IMR-90 (cell line): Measurements from ENCODE around the gene RTL5. TPM values are rescaled to one million over a fixed set of nuclear protein-coding genes. Genes with fewer than 3 reads are reported as not detected.

Experiments used
- ATAC-seq: fragments of 200-7000 bp; cut with Tn5 transposase; 2 replicates; pipeline ENCODE4 v1.9.1; 2020; ENCODE audit warnings: low read depth, mild to moderate bottlenecking, moderate library complexity
- BruUV-seq: library from RNA; stranded (reverse); fragments of 400-500 nt; replicated peaks from 2 replicates; lab custom pipeline; 2021; lab: Mats Ljungman, UMichigan
- CTCF ChIA-PET: fragments of 300-600 bp; formaldehyde crosslinking; extraction: SDS; loops from one replicate; lab custom pipeline; 2021; ENCODE audit warnings: antibody characterized with exemption; lab: Yijun Ruan, JAX
- POLR2A ChIA-PET: fragments of 300-600 bp; sonication (Branson Sonifier 250); formaldehyde crosslinking; loops from one replicate; lab custom pipeline; 2022; ENCODE audit warnings: antibody characterized with exemption; ENCODE audit not compliant: unreplicated experiment; lab: Charles Lee
- DNase-seq: peaks from one replicate; pipeline ENCODE4 v3.0.0; 2013
- H2AFZ ChIP-seq: replicated peaks from 2 replicates; pipeline ENCODE3; 2013; ENCODE audit warnings: low read length, mild to moderate bottlenecking; ENCODE audit not compliant: poor library complexity
- H2AK5ac ChIP-seq: 2 replicates; pipeline ENCODE4 v1.6.1; 2013; ENCODE audit warnings: low read depth, low read length, inconsistent platforms
- H2AK9ac ChIP-seq: replicated peaks from 2 replicates; pipeline ENCODE3; 2013; ENCODE audit warnings: mild to moderate bottlenecking, low read depth, low read length, moderate library complexity; ENCODE audit not compliant: poor library complexity
- H2BK120ac ChIP-seq: 2 replicates; pipeline ENCODE4 v1.6.1; 2013; ENCODE audit warnings: low read depth, low read length, inconsistent platforms
- H2BK15ac ChIP-seq: 3 replicates; pipeline ENCODE4 v1.6.1; 2013; ENCODE audit warnings: low read depth, low read length, inconsistent platforms
- H2BK20ac ChIP-seq: 2 replicates; pipeline ENCODE4 v1.6.1; 2013; ENCODE audit warnings: low read depth, mild to moderate bottlenecking, inconsistent platforms, low read length, moderate library complexity
- H2BK5ac ChIP-seq: 2 replicates; pipeline ENCODE4 v1.6.1; 2013; ENCODE audit warnings: mild to moderate bottlenecking, low read depth, low read length, inconsistent platforms; ENCODE audit not compliant: poor library complexity, severe bottlenecking
- H3K14ac ChIP-seq: replicated peaks from 2 replicates; pipeline ENCODE4 v1.6.1; 2013; ENCODE audit warnings: low read depth, low read length, inconsistent platforms
- H3K18ac ChIP-seq: 2 replicates; pipeline ENCODE4 v1.6.1; 2013; ENCODE audit warnings: low read depth, low read length, control low read depth
- H3K23ac ChIP-seq: 2 replicates; pipeline ENCODE4 v1.6.1; 2013; ENCODE audit warnings: low read depth, low read length, inconsistent platforms
- H3K27ac ChIP-seq: 2 replicates; pipeline ENCODE4 v1.5.1; 2013; ENCODE audit warnings: mild to moderate bottlenecking, control low read depth, low read length; ENCODE audit not compliant: insufficient read depth
- H3K27me3 ChIP-seq: 2 replicates; pipeline ENCODE4 v1.6.1; 2013; ENCODE audit warnings: low read length; ENCODE audit not compliant: control insufficient read depth, insufficient read depth
- H3K36me3 ChIP-seq: 2 replicates; pipeline ENCODE4 v1.6.1; 2013; ENCODE audit warnings: low read length, mixed read lengths; ENCODE audit not compliant: control insufficient read depth, insufficient read depth
- H3K4ac ChIP-seq: 2 replicates; pipeline ENCODE4 v1.6.1; 2013; ENCODE audit warnings: low read depth, low read length, inconsistent platforms
- H3K4me1 ChIP-seq: 2 replicates; pipeline ENCODE4 v1.6.1; 2013; ENCODE audit warnings: low read length, mixed read lengths; ENCODE audit not compliant: control insufficient read depth, insufficient read depth
- H3K4me2 ChIP-seq: 2 replicates; pipeline ENCODE4 v1.6.1; 2013; ENCODE audit warnings: low read depth, mild to moderate bottlenecking, control low read depth, low read length, moderate library complexity
- H3K4me3 ChIP-seq: 2 replicates; pipeline ENCODE4 v1.5.1; 2013; ENCODE audit warnings: low read depth, mild to moderate bottlenecking, control low read depth, low read length, moderate library complexity; ENCODE audit not compliant: insufficient read depth
- H3K56ac ChIP-seq: 2 replicates; pipeline ENCODE4 v1.6.1; 2013; ENCODE audit warnings: low read length, inconsistent platforms; ENCODE audit not compliant: insufficient read depth; ENCODE audit errors: extremely low read depth
- H3K79me1 ChIP-seq, 2 experiments: 2 replicates each; pipeline ENCODE4 v1.6.1; 2013; ENCODE audit warnings: low read length in 2 of 2, inconsistent platforms in 1 of 2, low read depth in 1 of 2
- H3K9ac ChIP-seq: 2 replicates; pipeline ENCODE4 v1.6.1; 2013; ENCODE audit warnings: low read depth, low read length, control low read depth
- H3K9me1 ChIP-seq: 2 replicates; pipeline ENCODE4 v1.6.1; 2013; ENCODE audit warnings: low read length, inconsistent platforms; ENCODE audit not compliant: insufficient read depth
- H3K9me3 ChIP-seq: 2 replicates; pipeline ENCODE4 v1.6.1; 2013; ENCODE audit warnings: low read length; ENCODE audit not compliant: control insufficient read depth, insufficient read depth
- H4K20me1 ChIP-seq: 2 replicates; pipeline ENCODE4 v1.6.1; 2013; ENCODE audit warnings: low read length, inconsistent platforms; ENCODE audit not compliant: insufficient read depth
- H4K5ac ChIP-seq: 2 replicates; pipeline ENCODE4 v1.6.1; 2013; ENCODE audit warnings: mild to moderate bottlenecking, low read depth, low read length, control low read depth
- H4K8ac ChIP-seq, 2 experiments: 2 replicates each; pipeline ENCODE4 v1.6.1; 2013; ENCODE audit warnings: low read depth in 2 of 2, low read length in 2 of 2, control low read depth in 1 of 2, inconsistent platforms in 1 of 2
- H4K91ac ChIP-seq: 2 replicates; pipeline ENCODE4 v1.6.1; 2013; ENCODE audit warnings: low read depth, low read length, inconsistent platforms; ENCODE audit not compliant: insufficient read depth
- CTCF ChIP-seq: conservative IDR thresholded peaks from 2 replicates; pipeline ENCODE4 v1.5.1; 2012; ENCODE audit warnings: mild to moderate bottlenecking, low read depth, low read length, improper control_type of control experiment
- MAZ ChIP-seq: IDR thresholded peaks from 2 replicates; pipeline ENCODE4 v1.6.1; 2012; ENCODE audit warnings: low read depth, mild to moderate bottlenecking, low read length, improper control_type of control experiment, moderate library complexity, borderline replicate concordance
- POLR2A ChIP-seq: IDR thresholded peaks from 2 replicates; pipeline ENCODE4 v1.6.1; 2012; ENCODE audit warnings: mild to moderate bottlenecking, low read depth, low read length
- RAD21 ChIP-seq: IDR thresholded peaks from 2 replicates; pipeline ENCODE4 v1.6.1; 2012; ENCODE audit warnings: low read length, improper control_type of control experiment
- WGBS, 2 experiments: methylation state at CpG; one replicate each; pipeline versions ENCODE4 v1.1.5 to v1.1.7; 2013; ENCODE audit warnings: missing lambda C conversion rate in 2 of 2; ENCODE audit not compliant: insufficient read length in 1 of 2; ENCODE audit errors: extremely low coverage in 2 of 2; 5-methylcytosine and 5-hydroxymethylcytosine counted together
- dilution Hi-C: fragments of 300-500 bp; cut with HindIII; formaldehyde crosslinking; loops from one replicate; pipeline ENCODE4 v1.14.3; 2018; ENCODE audit warnings: low sequenced_read_pairs; ENCODE audit not compliant: unreplicated experiment
- in situ Hi-C: fragments of 300-500 bp; cut with MboI; formaldehyde crosslinking; loops from 3 replicates; pipeline ENCODE4 v1.14.3; 2019; ENCODE audit warnings: low sequenced_read_pairs, inconsistent platforms, mixed read lengths
- intact Hi-C: fragments of 100-400 bp; cut with micrococcal nuclease; formaldehyde crosslinking; loops from 2 replicates; pipeline ENCODE4 v1.10.0; 2022
- polyA plus RNA-seq, 3 experiments: library from polyadenylated mRNA; depleted of rRNA; stranded (reverse); fragments of >200 nt; gene quantifications; 2 replicates each; pipeline ENCODE4 v1.2.3, GENCODE V29; 2012; ENCODE audit warnings: low replicate concordance in 1 of 3
- total RNA-seq: library from RNA; depleted of rRNA; stranded (reverse); fragments of >200 nt; gene quantifications from 2 replicates; pipeline ENCODE4 v1.2.3, GENCODE V29; 2012
- TF ChIP-seq, protein P1 (sequence below): fragments of 150-350 bp; IDR thresholded peaks from 2 replicates; pipeline ENCODE4 v1.6.1; 2017; ENCODE audit warnings: mild to moderate bottlenecking, antibody characterized with exemption, low read length, low read depth

Gene RTL5
- total and polyA plus RNA-seq, 2 of the 4 experiments (the other 2 are of a cell fraction), result 0.90 to 2.5 TPM

GRCh38 chrX:72113461-72113860 is 18.3 kb downstream of the RTL5 start:
- no TSS peak for BruUV-seq
- Histone ChIP-seq H3K79me1 (no peaks in the 10 kb centered on the region), H3K36me3 (no peaks in the 10 kb centered on the region), H3K56ac (no peak overlapping the region), H2BK5ac (no peak overlapping the region), H3K27me3 (peaks cover 64% of the 10 kb centered on the region), H3K4ac (no peak overlapping the region), H3K9me3 (no peaks in the 10 kb centered on the region), H2BK20ac (no peak overlapping the region), H2AFZ (no peak overlapping the region), H3K4me3 (no peak overlapping the region), H3K27ac (no peak overlapping the region), H2AK9ac (no peak overlapping the region), H4K20me1 (no peaks in the 10 kb centered on the region), H3K23ac (no peak overlapping the region; the same call in 1 of the 2 replicates), H2BK120ac (no peak overlapping the region), H4K8ac (no peak overlapping the region), H3K14ac (no peak overlapping the region), H2AK5ac (no peak overlapping the region), H3K4me1 (no peaks in the 10 kb centered on the region), H4K91ac (no peak overlapping the region), H4K5ac (no peak overlapping the region), H3K9ac (no peak overlapping the region), H3K18ac (no peak overlapping the region), H2BK15ac (no peak overlapping the region), H3K4me2 (no peak overlapping the region), H3K9me1 (no peaks in the 10 kb centered on the region)
- POLR2A ChIA-PET, result no interaction called here
- no peak for ATAC-seq
- intact Hi-C loops, result no loop called here
- CTCF ChIA-PET, result no interaction called here
- DNase-seq, result no peak
- TF ChIP-seq POLR2A (no peak), MAZ (no peak), RAD21 (no peak), CTCF (no peak)
- TF ChIP-seq, protein P1, sequence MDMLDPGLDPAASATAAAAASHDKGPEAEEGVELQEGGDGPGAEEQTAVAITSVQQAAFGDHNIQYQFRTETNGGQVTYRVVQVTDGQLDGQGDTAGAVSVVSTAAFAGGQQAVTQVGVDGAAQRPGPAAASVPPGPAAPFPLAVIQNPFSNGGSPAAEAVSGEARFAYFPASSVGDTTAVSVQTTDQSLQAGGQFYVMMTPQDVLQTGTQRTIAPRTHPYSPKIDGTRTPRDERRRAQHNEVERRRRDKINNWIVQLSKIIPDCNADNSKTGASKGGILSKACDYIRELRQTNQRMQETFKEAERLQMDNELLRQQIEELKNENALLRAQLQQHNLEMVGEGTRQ, result no peak
- WGBS, 2 experiments, result 57% methylated on average over 2 of the region's 6 CpGs; no CpG with 5 or more reads in 1 of the 2 experiments
- dilution Hi-C loops, result no loop called here
- in situ Hi-C loops, result no loop called here
